Muscle of leg (tissue), 11 donors: ENCODE measurements around the gene PRRG3. TPM values are rescaled to one million over a fixed set of nuclear protein-coding genes. Genes with fewer than 3 reads are reported as not detected.

Experiments used
- DNase-seq: peaks from one replicate; pipeline ENCODE4 v3.0.0; 2013
- H3K27ac ChIP-seq: one replicate; pipeline ENCODE4 v1.5.1; 2013; ENCODE audit warnings: mild to moderate bottlenecking, low read length, control low read depth
- H3K27me3 ChIP-seq: one replicate; pipeline ENCODE4 v1.6.1; 2013; ENCODE audit warnings: low read length; ENCODE audit not compliant: control insufficient read depth, insufficient read depth
- H3K36me3 ChIP-seq: one replicate; pipeline ENCODE4 v1.6.1; 2013; ENCODE audit warnings: low read length; ENCODE audit not compliant: control insufficient read depth, insufficient read depth
- H3K4me1 ChIP-seq: one replicate; pipeline ENCODE4 v1.6.1; 2013; ENCODE audit warnings: low read length; ENCODE audit not compliant: control insufficient read depth, insufficient read depth
- H3K4me3 ChIP-seq: one replicate; pipeline ENCODE4 v1.5.1; 2013; ENCODE audit warnings: low read length, control low read depth
- H3K9me3 ChIP-seq: replicated peaks from 2 replicates; pipeline ENCODE4 v1.6.1; 2013; ENCODE audit warnings: low read depth, low read length; ENCODE audit not compliant: control insufficient read depth
- WGBS: methylation state at CpG from one replicate; pipeline ENCODE4 v1.1.5; 2013; ENCODE audit warnings: missing lambda C conversion rate; ENCODE audit not compliant: insufficient coverage; 5-methylcytosine and 5-hydroxymethylcytosine counted together
- polyA plus RNA-seq, 8 donors: library from polyadenylated mRNA; unstranded; fragments of 120-200 nt; gene quantifications; one replicate each; pipeline versions ENCODE4 v1.2.1 to v1.2.3, GENCODE V29; 2013; ENCODE audit warnings: inconsistent platforms in 1 of 8, low replicate concordance in 1 of 8; ENCODE audit not compliant: insufficient read length in 8 of 8, insufficient read depth in 1 of 8
- total RNA-seq: library from RNA; stranded (reverse); fragments of 120-200 nt; gene quantifications from one replicate; pipeline ENCODE4 v1.2.4, GENCODE V29; 2013

The PRRG3 gene
- total and polyA plus RNA-seq, 9 donors = 12.6 to 41.4 (median 27.7) TPM

DNA sequence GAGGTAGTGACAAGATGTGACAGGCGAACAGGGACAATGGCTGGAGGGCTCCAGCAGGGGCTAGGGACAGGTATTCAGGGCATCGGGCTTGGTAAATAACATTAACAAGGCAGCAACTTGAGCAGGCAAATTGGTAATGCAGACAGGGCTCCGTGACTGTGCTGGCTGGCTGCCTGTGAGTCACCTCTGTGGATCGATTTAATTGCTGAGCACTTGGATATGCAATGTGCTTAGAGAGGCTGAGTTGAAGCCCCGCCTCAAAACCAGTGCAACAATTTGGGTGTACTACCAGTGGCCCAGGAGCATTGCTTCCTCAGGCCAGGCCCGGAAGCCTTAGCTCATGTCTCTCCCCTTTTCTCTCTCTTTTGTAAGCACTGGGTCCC, 58.8 kb downstream of the PRRG3 start:
- H3K4me3 ChIP-seq = no peak overlapping the region
- 46% methylated on average over 6 of the region's 6 CpGs for whole genome bisulfite sequencing

DNA sequence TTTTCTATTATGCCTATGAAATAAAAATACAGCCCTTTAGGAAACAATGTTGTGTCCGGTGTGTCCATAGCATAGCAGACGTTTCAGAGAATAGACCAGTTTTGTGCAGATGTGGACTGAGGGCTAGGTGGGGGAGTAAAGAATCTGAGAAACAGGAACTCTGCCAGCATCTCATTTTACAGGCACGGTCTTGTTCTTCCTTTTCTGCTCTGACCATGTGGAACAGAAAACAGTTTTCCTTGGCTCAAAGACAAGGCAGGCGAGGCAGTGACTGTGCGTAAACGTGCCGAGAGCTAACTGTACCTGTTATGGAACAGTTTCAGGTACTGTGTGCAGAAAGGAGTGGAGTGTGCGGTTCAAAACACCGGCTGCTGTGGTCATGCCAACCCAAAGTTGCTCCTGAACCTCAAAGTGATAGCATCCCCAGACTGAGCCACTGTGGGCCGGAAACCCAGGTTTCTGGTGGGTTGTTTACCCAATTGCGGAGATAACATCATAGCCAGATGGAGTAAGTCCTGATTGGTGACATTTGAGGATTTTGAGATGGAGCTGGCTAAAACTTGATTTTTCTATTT, 59.5 kb downstream of the PRRG3 start:
- no peak overlapping the region for H3K4me3 ChIP-seq
- peaks cover 22% of the 10 kb centered on the region for H3K4me1 ChIP-seq
- WGBS = 53% methylated on average over 9 of the region's 11 CpGs
- H3K27me3 ChIP-seq = peaks cover 18% of the 10 kb centered on the region
- DNase-seq = peak; percentile 87
- H3K27ac ChIP-seq = peak overlapping the region; percentile 8
- no peaks in the 10 kb centered on the region for H3K36me3 ChIP-seq
- no peaks in the 10 kb centered on the region for H3K9me3 ChIP-seq

More for the DNA sequence above, 58.8 kb downstream of the PRRG3 start:
- Histone ChIP-seq H3K9me3 (no peaks in the 10 kb centered on the region), H3K27ac (no peak overlapping the region), H3K4me1 (peaks cover 22% of the 10 kb centered on the region), H3K36me3 (no peaks in the 10 kb centered on the region), H3K27me3 (peaks cover 19% of the 10 kb centered on the region)
- peak; percentile 34 for DNase-seq

Other genes with a start within 250 kb of the PRRG3 start
- gene PASD1, start 131.8 kb upstream of the PRRG3 start, total RNA-seq = 0.04 TPM
- under 1 TPM in 3 of 8 donors, not detected in 5; 0.07 to 0.16 (median 0.09) TPM for gene PASD1, start 131.8 kb upstream of the PRRG3 start, polyA plus RNA-seq
- 1.2 TPM for gene FATE1, start 20.6 kb downstream of the PRRG3 start, total RNA-seq
- gene FATE1, start 20.6 kb downstream of the PRRG3 start, polyA plus RNA-seq = 1 to 10 TPM; 1.2 to 3.7 (median 1.9) TPM
- not detected for gene CNGA2, start 39.3 kb downstream of the PRRG3 start, total RNA-seq
- not detected for gene CNGA2, start 39.3 kb downstream of the PRRG3 start, polyA plus RNA-seq
- gene MAGEA4, start 217.4 kb downstream of the PRRG3 start, total RNA-seq = not detected
- gene MAGEA4, start 217.4 kb downstream of the PRRG3 start, polyA plus RNA-seq = under 1 TPM in 1 of 8 donors, not detected in 7; 0.14 TPM